22Rv1 (cell line): ENCODE results near the gene ABCG5.

Experiments
- H3K27ac ChIP-seq: fragments of 450-650 bp; 2 replicates; pipeline ENCODE4 v1.5.1; 2017
- CTCF ChIP-seq: fragments of 450-650 bp; IDR thresholded peaks from 2 replicates; pipeline ENCODE4 v1.5.1; 2017; ENCODE audit warnings: mild to moderate bottlenecking
- ZFX ChIP-seq: fragments of 450-650 bp; IDR thresholded peaks from 2 replicates; pipeline ENCODE4 v1.6.1; 2017; ENCODE audit warnings: antibody characterized with exemption, borderline replicate concordance

The ABCG5 gene

DNA sequence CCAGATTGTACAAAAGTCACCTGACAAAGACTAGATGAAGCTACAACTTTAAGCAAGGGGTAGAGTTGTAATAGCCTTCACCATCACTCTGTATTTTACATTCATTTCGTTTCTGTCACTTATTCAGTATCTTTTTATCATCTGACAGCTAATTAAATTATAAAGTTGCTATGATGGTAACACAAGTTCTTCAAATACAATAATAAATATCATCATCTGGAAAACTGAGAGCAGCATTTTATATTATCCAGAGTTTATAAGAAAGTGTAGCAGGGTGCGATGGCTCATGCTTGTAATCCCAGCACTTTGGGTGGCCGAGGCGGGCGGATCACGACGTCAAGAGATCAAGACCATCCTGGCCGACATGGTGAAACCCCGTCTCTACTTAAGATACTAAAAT, 43.7 kb downstream of the ABCG5 start:
- no peak overlapping the region for H3K27ac ChIP-seq
- TF ChIP-seq CTCF (no peak), ZFX (no peak)

DNA sequence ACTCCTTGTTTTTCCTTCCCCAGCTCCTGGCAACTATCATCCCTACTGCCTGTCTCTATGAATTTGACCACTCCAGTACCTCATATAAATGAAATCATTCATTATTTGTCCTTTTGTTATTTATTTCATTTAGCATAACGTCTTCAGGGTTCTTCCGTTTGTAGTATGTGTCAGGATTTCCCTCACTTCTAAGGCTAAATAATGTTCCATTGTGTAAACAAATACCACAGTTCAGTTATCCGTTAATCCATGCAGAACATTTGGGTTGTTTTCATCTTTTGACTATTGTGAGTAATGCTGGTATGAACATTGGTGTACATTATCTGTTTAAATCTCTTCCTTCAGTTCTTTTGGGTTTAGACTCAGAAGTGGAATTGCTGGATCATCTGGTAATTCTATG, 46.0 kb downstream of the ABCG5 start:
- TF ChIP-seq ZFX = no peak
- no peak for TF ChIP-seq CTCF
- H3K27ac ChIP-seq = no peak overlapping the region

DNA sequence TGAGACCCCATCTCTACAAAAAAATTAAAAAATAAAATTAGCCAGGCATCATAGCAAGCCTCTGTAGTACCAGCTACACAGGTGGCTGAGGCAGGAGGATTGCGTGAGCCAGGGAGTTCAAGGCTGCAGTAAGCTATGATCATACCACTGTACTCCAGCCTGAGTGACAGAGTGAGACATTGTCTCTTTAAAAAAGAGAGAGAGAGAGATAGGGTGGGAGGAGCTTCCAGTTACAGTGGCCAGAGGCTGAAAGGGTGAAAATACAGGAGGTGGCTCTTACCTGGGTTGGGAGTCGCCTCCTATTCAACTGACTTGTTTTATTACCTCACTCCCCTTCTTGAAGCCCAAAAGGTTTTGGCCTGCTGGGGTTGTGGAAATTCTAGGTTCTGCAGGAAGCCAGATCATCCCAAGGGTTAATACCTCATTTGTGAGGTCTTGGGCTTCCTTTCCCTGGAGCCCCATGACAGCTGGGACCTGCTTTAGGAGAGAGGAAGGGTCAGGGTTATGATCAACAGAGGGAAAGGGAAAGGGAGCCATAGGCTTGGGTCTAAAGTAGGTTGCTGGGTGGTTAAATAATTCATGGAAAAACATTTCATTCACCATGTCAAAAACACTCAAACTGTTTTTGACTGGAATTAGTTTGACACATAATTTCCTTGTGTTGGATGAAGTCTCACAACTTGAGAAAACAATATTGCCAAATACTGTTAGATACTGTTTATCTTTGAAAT, 47.4 kb downstream of the ABCG5 start:
- H3K27ac ChIP-seq = no peak overlapping the region
- TF ChIP-seq ZFX (no peak), CTCF (no peak)

GRCh38 chr2:43790147-43790546, 48.5 kb downstream of the ABCG5 start:
- H3K27ac ChIP-seq = no peak overlapping the region
- TF ChIP-seq ZFX (no peak), CTCF (no peak)

GRCh38 chr2:43788646-43789045, 50.0 kb downstream of the ABCG5 start:
- no peak overlapping the region for H3K27ac ChIP-seq
- TF ChIP-seq ZFX = no peak
- no peak for TF ChIP-seq CTCF

DNA sequence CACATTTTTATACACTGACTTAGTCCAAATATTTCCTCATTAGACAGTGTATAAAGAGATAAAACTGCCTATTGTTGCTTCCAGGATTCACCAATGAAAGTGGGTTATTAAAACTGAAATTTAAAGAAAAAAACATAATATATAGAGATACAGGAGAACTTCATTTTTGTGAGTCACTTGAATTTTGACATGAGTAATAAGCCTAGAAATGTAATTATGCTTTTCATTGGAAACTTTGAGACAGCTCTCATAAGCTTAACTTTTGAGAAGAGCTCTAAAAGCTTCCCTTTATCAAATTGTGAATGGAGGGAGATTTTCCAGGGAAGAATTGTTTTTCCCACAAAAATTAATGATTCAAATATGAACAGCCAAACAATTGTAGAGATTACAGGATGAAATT, 50.7 kb downstream of the ABCG5 start:
- H3K27ac ChIP-seq = no peak overlapping the region
- TF ChIP-seq CTCF = no peak
- no peak for TF ChIP-seq ZFX

GRCh38 chr2:43778233-43778632, 60.4 kb downstream of the ABCG5 start:
- TF ChIP-seq CTCF (no peak), ZFX (no peak)

More at GRCh38 chr2:43778233-43778632, 60.4 kb downstream of the ABCG5 start:
- H3K27ac ChIP-seq = no peak overlapping the region
